ENCODE measurements around the gene HDAC10.

- TF ChIP-seq POLR2A (IDR thresholded peaks at IDR 0.05; ENCODE audit: low read depth, low read length) (no peak), POLR2AphosphoS5 (IDR thresholded peaks at IDR 0.05; ENCODE audit: low read depth, low read length) (no peak), PAX5 (IDR thresholded peaks at IDR 0.05; ENCODE audit: insufficient read depth, low read length, severe bottlenecking) (no peak)
Observed at GRCh38 chr22:50225200-50225969, 25.7 kb downstream of the HDAC10 start.
